Measurements from ENCODE around the gene KCNK17.

GRCh38 chr6:39260953-39261352, 53.3 kb downstream of the KCNK17 start:
- TF ChIP-seq, protein P1, sequence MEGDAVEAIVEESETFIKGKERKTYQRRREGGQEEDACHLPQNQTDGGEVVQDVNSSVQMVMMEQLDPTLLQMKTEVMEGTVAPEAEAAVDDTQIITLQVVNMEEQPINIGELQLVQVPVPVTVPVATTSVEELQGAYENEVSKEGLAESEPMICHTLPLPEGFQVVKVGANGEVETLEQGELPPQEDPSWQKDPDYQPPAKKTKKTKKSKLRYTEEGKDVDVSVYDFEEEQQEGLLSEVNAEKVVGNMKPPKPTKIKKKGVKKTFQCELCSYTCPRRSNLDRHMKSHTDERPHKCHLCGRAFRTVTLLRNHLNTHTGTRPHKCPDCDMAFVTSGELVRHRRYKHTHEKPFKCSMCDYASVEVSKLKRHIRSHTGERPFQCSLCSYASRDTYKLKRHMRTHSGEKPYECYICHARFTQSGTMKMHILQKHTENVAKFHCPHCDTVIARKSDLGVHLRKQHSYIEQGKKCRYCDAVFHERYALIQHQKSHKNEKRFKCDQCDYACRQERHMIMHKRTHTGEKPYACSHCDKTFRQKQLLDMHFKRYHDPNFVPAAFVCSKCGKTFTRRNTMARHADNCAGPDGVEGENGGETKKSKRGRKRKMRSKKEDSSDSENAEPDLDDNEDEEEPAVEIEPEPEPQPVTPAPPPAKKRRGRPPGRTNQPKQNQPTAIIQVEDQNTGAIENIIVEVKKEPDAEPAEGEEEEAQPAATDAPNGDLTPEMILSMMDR (conservative IDR thresholded peaks at IDR 0.05; ENCODE audit: low read length) = no peak
- TF ChIP-seq EZH2phosphoT487 (IDR thresholded peaks at IDR 0.05; ENCODE audit: borderline replicate concordance) = no peak
